Activated CD8-positive, alpha-beta memory T cell treated with anti-CD3 and anti-CD28 coated beads, Interleukin-2, amount 10 ng/mL, durations not matched to agents 7 days and 5 days (primary cell): ENCODE results near the gene SOX4. TPM values are rescaled to one million over a fixed set of nuclear protein-coding genes. Genes with fewer than 3 reads are reported as not detected.

Experiments used
- ATAC-seq: fragments of 150-1000 bp; cut with Tn5 transposase; one replicate; pipeline ENCODE4 v1.10.0; 2021; ENCODE audit warnings: moderate library complexity
- CTCF ChIA-PET: fragments of 350-600 bp; sonication (Branson Sonifier 250); formaldehyde crosslinking; loops from one replicate; lab custom pipeline; 2021; ENCODE audit warnings: antibody characterized with exemption; lab: Charles Lee
- DNase-seq: peaks from one replicate; pipeline ENCODE4 v3.0.0-alpha.2; 2020
- H3K27ac Mint-ChIP-seq: one replicate; pipeline ENCODE4 v1.8.0; 2021; ENCODE audit warnings: mild to moderate bottlenecking, mixed read lengths
- H3K27me3 Mint-ChIP-seq: one replicate; pipeline ENCODE4 v1.8.0; 2021; ENCODE audit warnings: mixed read lengths
- H3K36me3 Mint-ChIP-seq: one replicate; pipeline ENCODE4 v1.8.0; 2021; ENCODE audit warnings: mild to moderate bottlenecking, mixed read lengths
- H3K4me1 Mint-ChIP-seq: one replicate; pipeline ENCODE4 v1.8.0; 2021; ENCODE audit warnings: mixed read lengths
- H3K4me3 Mint-ChIP-seq: one replicate; pipeline ENCODE4 v1.8.0; 2021; ENCODE audit warnings: mild to moderate bottlenecking, moderate library complexity, mixed read lengths
- H3K9me3 Mint-ChIP-seq: one replicate; pipeline ENCODE4 v1.8.0; 2022; ENCODE audit warnings: low read depth, mixed read lengths
- total RNA-seq, 2 experiments: library from RNA; stranded (reverse); gene quantifications; one replicate each; pipeline ENCODE4 v1.2.3, GENCODE V29; 2021

SOX4 gene
- total RNA-seq, 2 experiments from 2014 or later, result 0.76 to 10.4 TPM

DNA sequence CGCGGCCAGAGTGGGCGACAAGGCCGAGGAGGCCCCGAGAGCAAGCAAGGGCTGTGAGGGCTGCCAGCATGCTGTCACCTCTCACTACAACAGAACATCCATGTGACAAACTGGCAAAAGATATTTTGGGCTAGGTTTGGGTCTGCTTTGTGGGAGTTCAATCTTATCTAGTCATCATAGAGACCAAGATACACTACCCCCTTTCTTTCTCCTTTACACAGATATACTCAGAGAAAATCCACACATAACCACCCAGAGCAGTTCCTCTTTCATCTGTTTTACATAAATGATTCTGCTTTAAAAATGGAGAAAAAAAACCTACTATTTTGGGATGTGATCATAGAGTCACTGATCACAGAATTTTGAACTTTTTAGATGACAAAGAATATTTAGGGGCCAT, 16.8 kb downstream of the SOX4 start:
- Mint-ChIP-seq H3K27me3 (peaks cover 7% of the 10 kb centered on the region), H3K4me3 (no peak overlapping the region), H3K4me1 (no peaks in the 10 kb centered on the region), H3K9me3 (no peaks in the 10 kb centered on the region), H3K36me3 (no peaks in the 10 kb centered on the region), H3K27ac (no peak overlapping the region)
- CTCF ChIA-PET, result no interaction called here
- ATAC-seq, result no peak
- no peak for DNase-seq

- Mint-ChIP-seq H3K4me3 (no peak overlapping the region), H3K36me3 (no peaks in the 10 kb centered on the region), H3K9me3 (no peaks in the 10 kb centered on the region), H3K4me1 (no peaks in the 10 kb centered on the region), H3K27me3 (peaks cover 7% of the 10 kb centered on the region), H3K27ac (no peak overlapping the region)
- CTCF ChIA-PET, result no interaction called here
- ATAC-seq, result no peak
- DNase-seq, result no peak
Observed at GRCh38 chr6:21611485-21611884, 17.9 kb downstream of the SOX4 start.

DNA sequence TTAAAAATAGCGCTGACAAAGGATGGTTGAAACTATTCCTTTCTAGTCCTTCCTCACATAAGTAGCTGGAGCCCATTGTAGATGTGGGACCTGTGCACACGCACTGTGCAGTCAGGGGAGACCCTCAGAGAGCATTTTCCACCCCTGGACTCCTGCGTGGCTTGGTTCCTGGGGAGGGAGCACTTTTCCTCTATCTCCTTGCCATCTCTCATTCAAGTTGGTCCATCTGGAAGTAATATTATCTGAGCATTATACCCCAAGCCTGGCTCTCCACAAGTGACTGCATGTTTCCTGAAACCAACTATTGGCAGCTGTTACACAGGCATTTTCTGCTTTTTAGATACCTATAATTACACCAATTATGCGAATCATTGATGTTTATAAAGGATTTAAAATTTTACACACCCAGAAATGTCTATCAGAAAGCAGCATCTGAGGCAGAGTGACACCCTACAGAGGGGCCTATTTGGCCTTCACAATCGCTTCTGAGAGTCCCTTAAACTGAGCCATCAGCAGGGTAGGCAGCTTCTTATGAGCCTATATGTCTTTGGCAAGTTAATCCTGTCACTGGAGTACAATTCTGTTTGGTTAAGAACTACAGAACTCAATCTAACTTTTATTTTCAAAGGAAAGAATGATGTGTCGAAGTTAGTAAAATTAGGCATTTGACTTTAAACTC, 18.7 kb downstream of the SOX4 start:
- CTCF ChIA-PET, result no interaction called here

GRCh38 chr6:21613809-21614208, 20.3 kb downstream of the SOX4 start:
- DNase-seq, result no peak
- CTCF ChIA-PET, result no interaction called here
- Mint-ChIP-seq H3K9me3 (no peaks in the 10 kb centered on the region), H3K4me3 (no peak overlapping the region), H3K4me1 (no peaks in the 10 kb centered on the region), H3K27ac (no peak overlapping the region), H3K36me3 (no peaks in the 10 kb centered on the region), H3K27me3 (peaks cover 7% of the 10 kb centered on the region)
- no peak for ATAC-seq

More for the DNA sequence above, 18.7 kb downstream of the SOX4 start:
- Mint-ChIP-seq H3K4me1 (no peaks in the 10 kb centered on the region), H3K36me3 (no peaks in the 10 kb centered on the region), H3K27ac (no peak overlapping the region), H3K4me3 (no peak overlapping the region), H3K9me3 (no peaks in the 10 kb centered on the region), H3K27me3 (peaks cover 7% of the 10 kb centered on the region)
- ATAC-seq (no peak), DNase-seq (no peak)

DNA sequence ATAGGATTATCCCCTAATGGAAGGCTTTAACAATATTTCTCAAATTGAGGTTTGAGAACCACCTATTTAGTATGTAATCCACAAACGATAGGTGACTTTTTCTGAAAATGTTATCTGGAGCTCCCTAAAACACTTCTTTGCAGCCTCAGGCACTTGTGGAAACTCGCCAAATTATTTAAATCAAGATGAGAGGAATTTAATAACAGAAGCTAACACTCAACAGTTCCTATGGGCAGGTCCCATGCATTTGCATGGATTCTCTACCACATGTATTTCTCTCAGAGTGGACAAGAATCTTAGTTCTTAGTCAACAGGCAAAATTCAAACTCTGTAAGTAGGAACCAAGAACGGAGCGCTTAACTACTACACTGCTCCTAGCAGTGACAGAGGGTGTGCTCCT, 20.7 kb downstream of the SOX4 start:
- ATAC-seq (no peak), DNase-seq (no peak)
- no peak overlapping the region for H3K27ac Mint-ChIP-seq
- no peak overlapping the region for H3K4me3 Mint-ChIP-seq
- no peaks in the 10 kb centered on the region for H3K9me3 Mint-ChIP-seq
- no peaks in the 10 kb centered on the region for H3K36me3 Mint-ChIP-seq
- peaks cover 7% of the 10 kb centered on the region for H3K27me3 Mint-ChIP-seq
- no peaks in the 10 kb centered on the region for H3K4me1 Mint-ChIP-seq
- CTCF ChIA-PET, result no interaction called here

- peaks cover 7% of the 10 kb centered on the region for H3K27me3 Mint-ChIP-seq
- H3K4me3 Mint-ChIP-seq, result no peak overlapping the region
- H3K4me1 Mint-ChIP-seq, result no peaks in the 10 kb centered on the region
- H3K36me3 Mint-ChIP-seq, result no peaks in the 10 kb centered on the region
- H3K27ac Mint-ChIP-seq, result no peak overlapping the region
- ATAC-seq (no peak), DNase-seq (no peak)
- CTCF ChIA-PET, result no interaction called here
- H3K9me3 Mint-ChIP-seq, result no peaks in the 10 kb centered on the region
Observed at GRCh38 chr6:21615504-21615903, 22.0 kb downstream of the SOX4 start.

DNA sequence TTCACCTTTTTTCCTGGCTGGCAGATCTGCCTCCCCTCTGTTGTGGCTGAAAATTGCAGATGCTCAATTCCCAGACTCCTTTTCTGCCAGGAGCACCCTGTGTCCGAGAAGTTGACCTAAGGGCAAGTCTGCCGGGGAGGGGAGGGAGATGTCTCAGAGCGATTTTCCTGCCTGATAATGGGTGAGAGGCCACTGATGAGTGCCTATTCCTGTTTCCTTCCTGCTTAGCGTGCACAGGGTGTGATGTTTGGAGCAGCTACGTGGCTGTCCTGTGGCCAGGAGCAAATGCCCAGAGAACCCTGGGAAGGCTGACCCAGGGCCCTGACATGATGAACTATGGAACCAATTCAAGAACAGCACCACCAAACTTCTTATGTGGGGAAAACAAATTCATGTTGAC, 22.5 kb downstream of the SOX4 start:
- DNase-seq (no peak), ATAC-seq (no peak)
- Mint-ChIP-seq H3K27ac (no peak overlapping the region), H3K9me3 (no peaks in the 10 kb centered on the region), H3K4me1 (no peaks in the 10 kb centered on the region), H3K36me3 (no peaks in the 10 kb centered on the region), H3K4me3 (no peak overlapping the region), H3K27me3 (peaks cover 7% of the 10 kb centered on the region)
- CTCF ChIA-PET, result no interaction called here

GRCh38 chr6:21625642-21626041, 32.1 kb downstream of the SOX4 start:
- CTCF ChIA-PET, result no interaction called here
- Mint-ChIP-seq H3K36me3 (no peaks in the 10 kb centered on the region), H3K4me1 (no peaks in the 10 kb centered on the region), H3K4me3 (no peak overlapping the region), H3K9me3 (no peaks in the 10 kb centered on the region), H3K27ac (no peak overlapping the region), H3K27me3 (no peaks in the 10 kb centered on the region)
- DNase-seq (no peak), ATAC-seq (no peak)

- Mint-ChIP-seq H3K27me3 (no peaks in the 10 kb centered on the region), H3K4me1 (no peaks in the 10 kb centered on the region), H3K36me3 (no peaks in the 10 kb centered on the region), H3K9me3 (no peaks in the 10 kb centered on the region), H3K27ac (no peak overlapping the region), H3K4me3 (no peak overlapping the region)
- ATAC-seq (no peak), DNase-seq (no peak)
- CTCF ChIA-PET, result no interaction called here
Observed at GRCh38 chr6:21626756-21627155, 33.2 kb downstream of the SOX4 start.

DNA sequence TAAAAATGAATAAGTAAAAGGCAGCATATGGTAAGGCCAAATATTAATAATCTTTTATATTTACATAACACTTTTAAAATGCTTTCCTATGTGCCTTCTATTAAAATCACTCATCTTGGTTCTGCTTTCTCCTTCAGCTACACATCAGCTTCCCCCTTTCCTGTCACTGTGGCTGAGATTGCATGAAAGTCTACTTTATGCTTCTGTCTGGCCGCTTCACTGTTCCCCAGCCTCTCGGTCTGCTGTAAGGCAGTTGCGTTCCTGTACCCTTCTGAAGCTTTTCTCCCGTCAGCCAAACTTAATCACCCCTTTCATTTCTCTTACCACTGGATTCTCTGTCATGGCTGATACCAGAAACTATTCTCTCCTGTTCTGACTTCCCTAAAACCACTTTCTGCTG, 34.6 kb downstream of the SOX4 start:
- CTCF ChIA-PET, result no interaction called here
- no peaks in the 10 kb centered on the region for H3K27me3 Mint-ChIP-seq

GRCh38 chr6:21633511-21634109, 40.1 kb downstream of the SOX4 start:
- no peaks in the 10 kb centered on the region for H3K27me3 Mint-ChIP-seq
- CTCF ChIA-PET, result no interaction called here
- no peak overlapping the region for H3K27ac Mint-ChIP-seq
- H3K36me3 Mint-ChIP-seq, result no peaks in the 10 kb centered on the region
- ATAC-seq (no peak), DNase-seq (no peak)
- no peaks in the 10 kb centered on the region for H3K9me3 Mint-ChIP-seq
- no peaks in the 10 kb centered on the region for H3K4me1 Mint-ChIP-seq
- no peak overlapping the region for H3K4me3 Mint-ChIP-seq

More for the DNA sequence above, 34.6 kb downstream of the SOX4 start:
- ATAC-seq, result no peak
- H3K36me3 Mint-ChIP-seq, result no peaks in the 10 kb centered on the region
- no peak overlapping the region for H3K4me3 Mint-ChIP-seq
- DNase-seq, result no peak
- H3K4me1 Mint-ChIP-seq, result no peaks in the 10 kb centered on the region
- H3K9me3 Mint-ChIP-seq, result no peaks in the 10 kb centered on the region
- H3K27ac Mint-ChIP-seq, result no peak overlapping the region

DNA sequence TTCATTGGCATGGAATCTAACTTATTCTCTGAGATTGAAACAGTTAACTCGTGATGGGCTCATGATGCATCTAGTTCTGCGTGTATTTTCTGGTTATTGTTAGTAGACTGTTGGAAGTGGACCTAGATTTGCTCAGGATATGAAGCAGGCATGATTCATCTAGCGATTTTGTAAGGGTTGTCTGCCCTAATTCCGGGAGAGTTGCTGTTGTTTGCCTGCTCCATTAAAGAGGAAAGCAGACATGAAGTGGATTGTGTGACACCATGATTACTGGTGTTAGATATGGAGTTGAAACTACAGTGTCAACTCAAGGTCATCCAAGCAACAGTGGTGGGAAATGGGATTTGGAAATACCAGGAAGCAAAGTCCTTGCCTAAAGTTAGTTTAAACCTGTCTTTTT, 41.0 kb downstream of the SOX4 start:
- H3K36me3 Mint-ChIP-seq, result no peaks in the 10 kb centered on the region
- no peaks in the 10 kb centered on the region for H3K9me3 Mint-ChIP-seq
- H3K4me1 Mint-ChIP-seq, result no peaks in the 10 kb centered on the region
- H3K4me3 Mint-ChIP-seq, result no peak overlapping the region
- ATAC-seq, result no peak
- CTCF ChIA-PET, result no interaction called here
- H3K27ac Mint-ChIP-seq, result no peak overlapping the region
- DNase-seq, result no peak
- no peaks in the 10 kb centered on the region for H3K27me3 Mint-ChIP-seq

GRCh38 chr6:21636876-21637275, 43.3 kb downstream of the SOX4 start:
- CTCF ChIA-PET, result no interaction called here
- H3K36me3 Mint-ChIP-seq, result no peaks in the 10 kb centered on the region
- no peaks in the 10 kb centered on the region for H3K9me3 Mint-ChIP-seq
- H3K4me3 Mint-ChIP-seq, result no peak overlapping the region
- ATAC-seq (no peak), DNase-seq (no peak)
- no peak overlapping the region for H3K27ac Mint-ChIP-seq
- H3K27me3 Mint-ChIP-seq, result no peaks in the 10 kb centered on the region
- no peaks in the 10 kb centered on the region for H3K4me1 Mint-ChIP-seq

- DNase-seq (no peak), ATAC-seq (no peak)
- H3K27ac Mint-ChIP-seq, result no peak overlapping the region
- no peaks in the 10 kb centered on the region for H3K36me3 Mint-ChIP-seq
- H3K27me3 Mint-ChIP-seq, result no peaks in the 10 kb centered on the region
- H3K4me1 Mint-ChIP-seq, result no peaks in the 10 kb centered on the region
- CTCF ChIA-PET, result no interaction called here
- no peak overlapping the region for H3K4me3 Mint-ChIP-seq
- H3K9me3 Mint-ChIP-seq, result no peaks in the 10 kb centered on the region
Observed at GRCh38 chr6:21639316-21639715, 45.8 kb downstream of the SOX4 start.
